Uterus (tissue), 2 donors: ENCODE measurements around the gene TIMM23.

Experiments
- CTCF ChIP-seq, 4 experiments: fragments of 200-600 bp in 2 of 4; fragments of 450-650 bp in 2 of 4; sonication (generic) in 2 of 4; IDR thresholded peaks; one replicate each; pipeline ENCODE4 v1.5.1; 2016 to 2019; ENCODE audit warnings: antibody characterized with exemption in 4 of 4, mild to moderate bottlenecking in 2 of 4, moderate library complexity in 1 of 4
- POLR2A ChIP-seq, 2 donors: fragments of 450-650 bp; IDR thresholded peaks; one replicate each; pipeline ENCODE4 v1.6.1; 2016; ENCODE audit warnings: antibody characterized with exemption in 2 of 2, mild to moderate bottlenecking in 1 of 2, moderate library complexity in 1 of 2

- no peak for TF ChIP-seq CTCF (IDR thresholded peaks at IDR 0.05)
- no peak for TF ChIP-seq POLR2A (IDR thresholded peaks at IDR 0.05)
Measured at GRCh38 chr10:45997557-45997956, 25.3 kb downstream of the TIMM23 start.
